Neural crest cell (in vitro differentiated cells): ENCODE measurements around the gene MYOF. TPM values are rescaled to one million over a fixed set of nuclear protein-coding genes. Genes with fewer than 3 reads are reported as not detected.
"Not testable (repeated sequence)": the region's sequence is repeated elsewhere in the genome, so short reads cannot be mapped to it uniquely, and the experiment has no call there.

Experiments
- DNase-seq: peaks from one replicate; pipeline ENCODE4 v3.0.0; 2021; ENCODE audit warnings: low read depth, mixed read lengths, low spot score
- H3K27ac Mint-ChIP-seq: one replicate; pipeline ENCODE4 v1.8.0; 2021; ENCODE audit warnings: mild to moderate bottlenecking, mixed read lengths; ENCODE audit not compliant: unreplicated experiment
- H3K27me3 Mint-ChIP-seq: 2 replicates; pipeline ENCODE4 v1.8.0; 2021; ENCODE audit warnings: low read depth, mild to moderate bottlenecking, mixed read lengths
- H3K36me3 Mint-ChIP-seq: 2 replicates; pipeline ENCODE4 v1.8.0; 2021; ENCODE audit warnings: low read depth, mild to moderate bottlenecking, mixed read lengths
- H3K4me1 Mint-ChIP-seq: 2 replicates; pipeline ENCODE4 v1.8.0; 2021; ENCODE audit warnings: mixed read lengths
- H3K4me3 Mint-ChIP-seq: one replicate; pipeline ENCODE4 v1.8.0; 2021; ENCODE audit warnings: mild to moderate bottlenecking, mixed read lengths
- H3K9me3 Mint-ChIP-seq: 2 replicates; pipeline ENCODE4 v1.8.0; 2021; ENCODE audit warnings: mixed read lengths
- total RNA-seq: library from RNA; stranded (reverse); gene quantifications from 2 replicates; pipeline ENCODE4 v1.2.1, GENCODE V29; 2021
- TF ChIP-seq, protein P1 (sequence below): fragments of 200-600 bp; sonication (generic); conservative IDR thresholded peaks from 2 replicates; pipeline ENCODE4 v1.5.0; 2021; ENCODE audit warnings: antibody characterized with exemption, mild to moderate bottlenecking

MYOF gene
- total RNA-seq, 1 donor from 2014 or later = 4.0 TPM

DNA sequence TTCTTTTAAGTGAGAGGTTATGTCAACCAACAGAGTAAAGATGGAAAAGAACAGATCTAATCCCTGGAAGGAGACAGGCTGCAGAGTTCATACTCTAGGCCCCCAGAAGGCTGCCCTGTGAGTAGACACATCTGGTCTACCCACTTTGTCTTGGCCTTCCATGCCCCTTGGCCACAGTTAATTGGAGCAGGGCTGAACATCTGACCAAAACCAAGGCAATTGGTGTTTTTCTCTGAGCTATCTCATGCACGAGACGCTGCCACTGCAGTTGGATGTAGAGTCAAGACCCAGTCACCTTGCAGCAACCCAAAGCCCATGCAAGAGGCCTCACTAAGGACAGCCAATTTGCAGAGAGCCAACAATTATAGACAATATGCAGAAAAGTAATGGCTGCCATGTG is 9.0 kb downstream of the MYOF start:
- Mint-ChIP-seq H3K27ac (no peak overlapping the region), H3K9me3 (no peaks in the 10 kb centered on the region), H3K36me3 (no peaks in the 10 kb centered on the region), H3K4me1 (peaks cover 29% of the 10 kb centered on the region), H3K4me3 (no peak overlapping the region), H3K27me3 (no peaks in the 10 kb centered on the region)
- TF ChIP-seq, protein P1, sequence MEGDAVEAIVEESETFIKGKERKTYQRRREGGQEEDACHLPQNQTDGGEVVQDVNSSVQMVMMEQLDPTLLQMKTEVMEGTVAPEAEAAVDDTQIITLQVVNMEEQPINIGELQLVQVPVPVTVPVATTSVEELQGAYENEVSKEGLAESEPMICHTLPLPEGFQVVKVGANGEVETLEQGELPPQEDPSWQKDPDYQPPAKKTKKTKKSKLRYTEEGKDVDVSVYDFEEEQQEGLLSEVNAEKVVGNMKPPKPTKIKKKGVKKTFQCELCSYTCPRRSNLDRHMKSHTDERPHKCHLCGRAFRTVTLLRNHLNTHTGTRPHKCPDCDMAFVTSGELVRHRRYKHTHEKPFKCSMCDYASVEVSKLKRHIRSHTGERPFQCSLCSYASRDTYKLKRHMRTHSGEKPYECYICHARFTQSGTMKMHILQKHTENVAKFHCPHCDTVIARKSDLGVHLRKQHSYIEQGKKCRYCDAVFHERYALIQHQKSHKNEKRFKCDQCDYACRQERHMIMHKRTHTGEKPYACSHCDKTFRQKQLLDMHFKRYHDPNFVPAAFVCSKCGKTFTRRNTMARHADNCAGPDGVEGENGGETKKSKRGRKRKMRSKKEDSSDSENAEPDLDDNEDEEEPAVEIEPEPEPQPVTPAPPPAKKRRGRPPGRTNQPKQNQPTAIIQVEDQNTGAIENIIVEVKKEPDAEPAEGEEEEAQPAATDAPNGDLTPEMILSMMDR = no peak
- DNase-seq = no peak

DNA sequence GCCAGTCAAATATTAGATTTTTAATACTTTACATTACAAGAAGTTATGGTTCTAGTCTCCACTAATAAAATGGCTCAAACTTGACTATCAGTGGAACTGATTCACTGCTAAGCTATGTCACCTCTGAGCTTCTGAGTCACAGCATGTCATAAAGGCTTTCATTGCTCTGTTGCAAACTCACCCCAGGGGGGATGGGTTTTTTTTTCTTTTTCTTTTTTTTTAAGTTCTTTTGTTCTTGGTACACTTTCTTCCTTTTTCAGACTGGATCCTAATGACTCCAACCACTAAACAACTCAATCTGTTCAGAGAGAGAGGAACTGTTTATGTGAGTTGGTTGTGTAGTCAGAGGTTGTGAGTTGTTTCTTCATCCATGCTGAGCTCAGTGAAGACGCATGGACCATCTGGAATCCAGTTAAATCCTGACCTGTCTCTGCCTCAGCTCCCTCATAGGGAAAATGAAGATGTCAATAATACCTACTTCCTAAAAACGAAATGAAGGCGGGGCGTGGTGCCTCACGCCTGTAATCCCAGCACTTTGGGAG is 11.0 kb downstream of the MYOF start:
- Mint-ChIP-seq H3K27me3 (no peaks in the 10 kb centered on the region), H3K9me3 (no peaks in the 10 kb centered on the region), H3K36me3 (no peaks in the 10 kb centered on the region), H3K4me3 (no peak overlapping the region), H3K27ac (no peak overlapping the region), H3K4me1 (peaks cover 29% of the 10 kb centered on the region)
- no peak for DNase-seq
- TF ChIP-seq, protein P1 = no peak

DNA sequence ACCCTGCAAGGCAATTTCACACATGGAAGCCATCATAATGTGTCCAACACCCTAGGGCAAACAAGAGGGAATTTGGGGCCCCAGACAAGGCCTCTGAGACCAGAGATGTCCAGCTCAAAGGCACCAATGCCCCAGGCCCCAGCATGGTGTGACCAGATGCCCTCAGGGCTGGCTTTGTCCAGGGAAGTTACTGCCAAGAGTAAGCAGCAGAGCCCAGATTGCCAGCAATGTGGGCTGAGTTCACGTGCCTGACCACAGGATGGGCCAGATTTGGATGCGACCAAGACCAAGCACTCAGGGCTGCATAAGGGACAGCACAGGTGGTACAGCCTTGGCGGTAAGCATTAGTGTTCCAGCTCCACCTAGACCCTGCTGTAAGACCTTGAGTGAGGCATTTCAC is 12.7 kb downstream of the MYOF start:
- TF ChIP-seq, protein P1 = no peak
- H3K9me3 Mint-ChIP-seq = no peaks in the 10 kb centered on the region
- DNase-seq = no peak
- no peaks in the 10 kb centered on the region for H3K27me3 Mint-ChIP-seq
- H3K4me3 Mint-ChIP-seq = no peak overlapping the region
- H3K27ac Mint-ChIP-seq = peak overlapping the region; percentile 73
- no peaks in the 10 kb centered on the region for H3K36me3 Mint-ChIP-seq
- peaks cover 38% of the 10 kb centered on the region for H3K4me1 Mint-ChIP-seq

DNA sequence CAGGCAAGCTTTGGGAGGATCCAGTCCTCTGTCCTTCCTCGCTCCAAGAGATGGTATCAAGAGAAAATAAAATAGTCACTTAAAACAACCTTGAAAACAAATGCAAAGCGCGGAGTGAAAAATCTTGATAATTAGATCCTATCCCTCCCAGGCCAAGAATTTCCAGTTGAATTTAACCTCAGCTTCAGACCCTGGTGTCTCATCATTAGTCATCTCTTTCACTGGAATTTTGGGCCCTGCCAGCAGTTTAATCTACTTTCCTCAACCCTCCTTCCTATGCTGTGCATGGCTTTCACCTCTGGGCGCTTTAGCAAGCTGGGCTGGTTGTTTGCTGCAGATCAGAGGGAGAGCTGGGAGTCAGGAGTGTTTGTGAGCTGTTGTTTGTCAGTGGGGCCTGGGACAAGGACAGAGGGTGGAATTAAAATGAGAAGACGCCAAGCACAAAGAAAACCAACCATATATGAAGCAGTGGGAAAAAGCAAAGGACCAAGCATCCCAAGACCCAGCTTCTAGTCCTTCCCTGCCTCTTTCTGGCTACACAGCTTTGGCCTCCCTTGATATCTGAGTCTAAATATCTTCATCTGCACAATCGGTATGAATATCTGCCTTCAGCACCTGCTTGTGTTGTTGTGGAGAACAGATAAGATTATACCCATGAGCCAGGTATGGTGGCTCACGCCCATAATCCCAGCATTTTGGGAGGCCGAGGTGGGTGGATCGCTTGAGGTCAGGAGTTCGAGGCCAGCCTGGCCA is 13.5 kb downstream of the MYOF start:
- no peaks in the 10 kb centered on the region for H3K36me3 Mint-ChIP-seq
- H3K9me3 Mint-ChIP-seq = no peaks in the 10 kb centered on the region
- no peak overlapping the region for H3K4me3 Mint-ChIP-seq
- DNase-seq = no peak
- H3K27ac Mint-ChIP-seq = no peak overlapping the region
- H3K4me1 Mint-ChIP-seq = peaks cover 38% of the 10 kb centered on the region
- no peaks in the 10 kb centered on the region for H3K27me3 Mint-ChIP-seq
- TF ChIP-seq, protein P1 = no peak

DNA sequence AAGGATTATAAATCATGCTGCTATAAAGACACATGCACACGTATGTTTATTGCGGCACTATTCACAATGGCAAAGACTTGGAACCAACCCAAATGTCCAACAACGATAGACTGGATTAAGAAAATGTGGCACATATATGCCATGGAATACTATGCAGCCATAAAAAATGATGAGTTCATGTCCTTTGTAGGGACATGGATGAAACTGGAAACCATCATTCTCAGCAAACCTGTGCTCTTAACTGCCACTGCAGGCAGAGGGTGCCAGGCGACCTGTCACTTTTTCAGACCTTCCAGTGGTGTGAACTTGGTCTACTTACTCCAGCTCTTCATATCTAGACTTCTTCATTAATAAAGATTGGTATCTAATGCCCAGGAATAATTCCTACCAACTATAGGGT is 14.5 kb downstream of the MYOF start:
- H3K27me3 Mint-ChIP-seq, H3K9me3 Mint-ChIP-seq, DNase-seq, H3K27ac Mint-ChIP-seq, H3K4me3 Mint-ChIP-seq, H3K36me3 Mint-ChIP-seq: not testable (repeated sequence)
- H3K4me1 Mint-ChIP-seq = peaks cover 35% of the 10 kb centered on the region

DNA sequence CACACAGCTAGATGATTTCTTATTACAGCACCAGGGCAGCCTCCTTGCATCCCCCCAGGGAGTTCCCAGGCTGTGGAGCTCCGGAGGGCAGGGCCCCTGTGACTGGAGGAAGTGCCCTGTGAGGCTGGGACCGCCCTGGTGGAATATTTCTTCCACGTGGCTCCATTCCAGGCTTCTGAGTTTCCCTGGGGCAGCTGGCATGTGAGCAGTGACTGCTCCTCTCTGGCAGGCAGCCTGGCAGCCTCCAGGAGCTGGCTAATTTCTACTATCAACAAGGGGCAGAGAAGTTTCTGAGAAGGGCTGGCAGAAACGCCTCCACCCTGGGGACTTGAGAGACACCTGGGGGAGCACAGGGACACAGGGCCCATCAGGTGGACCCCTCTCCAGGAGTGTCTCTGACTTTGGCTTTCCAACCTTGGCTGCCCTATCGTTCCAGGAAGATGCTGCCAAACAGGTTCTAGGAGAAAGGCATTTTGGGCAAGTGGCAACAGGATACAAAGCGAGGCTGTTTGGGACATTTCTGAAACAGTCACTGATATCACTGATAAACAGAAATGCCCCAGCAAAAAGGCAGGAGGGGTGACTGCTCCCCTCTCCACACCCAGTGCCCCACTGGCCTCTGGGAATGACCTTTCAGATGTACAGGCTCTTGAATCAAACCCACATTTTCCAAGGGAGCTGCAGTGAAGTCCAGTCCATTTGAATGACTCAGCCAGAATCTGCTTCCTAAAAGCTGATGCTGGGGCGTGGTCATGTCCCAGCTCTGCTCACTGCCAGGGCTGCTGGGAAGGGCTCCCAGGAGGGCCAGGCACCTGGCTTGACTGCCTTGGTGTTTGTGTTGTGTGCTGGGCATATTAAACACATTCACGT is 16.1 kb downstream of the MYOF start:
- no peaks in the 10 kb centered on the region for H3K27me3 Mint-ChIP-seq
- H3K4me3 Mint-ChIP-seq = no peak overlapping the region
- TF ChIP-seq, protein P1 = no peak
- DNase-seq = no peak
- H3K36me3 Mint-ChIP-seq = no peaks in the 10 kb centered on the region
- no peaks in the 10 kb centered on the region for H3K9me3 Mint-ChIP-seq
- no peak overlapping the region for H3K27ac Mint-ChIP-seq
- peaks cover 43% of the 10 kb centered on the region for H3K4me1 Mint-ChIP-seq
